GM12864 (cell line): ENCODE results near the gene FGD1.
"Not testable (repeated sequence)": the region's sequence is repeated elsewhere in the genome, so short reads cannot be mapped to it uniquely, and the experiment has no call there.

ENCODE experiments used
- DNase-seq: peaks from one replicate; pipeline ENCODE4 v3.0.0-alpha.2; 2011; ENCODE audit warnings: low read depth
- H3K4me3 ChIP-seq: 2 replicates; pipeline ENCODE4 v1.5.1; 2011; ENCODE audit warnings: mild to moderate bottlenecking, low read depth, low read length, control low read depth
- TF ChIP-seq, protein P1 (sequence below): IDR thresholded peaks from 2 replicates; pipeline ENCODE4 v1.5.1; 2011; ENCODE audit warnings: low read depth, mild to moderate bottlenecking, moderate library complexity, low read length, control low read depth, inconsistent platforms; ENCODE audit errors: missing control alignments

The FGD1 gene

DNA sequence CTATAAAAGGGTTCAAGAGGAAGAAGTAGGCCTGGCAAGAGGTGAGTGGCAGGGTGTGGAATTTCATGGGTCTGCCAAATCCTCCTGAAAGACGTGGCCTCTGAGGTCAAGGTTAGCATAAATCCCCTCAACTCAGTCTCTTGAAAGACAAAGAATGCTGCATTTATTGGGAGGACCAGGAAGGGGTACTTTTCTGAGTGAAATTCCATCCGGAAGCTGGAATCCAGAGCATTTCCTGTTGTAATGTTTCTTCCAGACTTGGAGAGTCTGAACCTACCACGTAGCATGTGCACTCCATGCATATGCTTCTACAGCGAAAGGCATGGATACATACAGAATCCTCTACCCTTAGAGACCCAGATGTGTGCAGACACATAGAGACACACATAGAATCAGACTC, 13.4 kb upstream of the FGD1 start:
- TF ChIP-seq, protein P1, sequence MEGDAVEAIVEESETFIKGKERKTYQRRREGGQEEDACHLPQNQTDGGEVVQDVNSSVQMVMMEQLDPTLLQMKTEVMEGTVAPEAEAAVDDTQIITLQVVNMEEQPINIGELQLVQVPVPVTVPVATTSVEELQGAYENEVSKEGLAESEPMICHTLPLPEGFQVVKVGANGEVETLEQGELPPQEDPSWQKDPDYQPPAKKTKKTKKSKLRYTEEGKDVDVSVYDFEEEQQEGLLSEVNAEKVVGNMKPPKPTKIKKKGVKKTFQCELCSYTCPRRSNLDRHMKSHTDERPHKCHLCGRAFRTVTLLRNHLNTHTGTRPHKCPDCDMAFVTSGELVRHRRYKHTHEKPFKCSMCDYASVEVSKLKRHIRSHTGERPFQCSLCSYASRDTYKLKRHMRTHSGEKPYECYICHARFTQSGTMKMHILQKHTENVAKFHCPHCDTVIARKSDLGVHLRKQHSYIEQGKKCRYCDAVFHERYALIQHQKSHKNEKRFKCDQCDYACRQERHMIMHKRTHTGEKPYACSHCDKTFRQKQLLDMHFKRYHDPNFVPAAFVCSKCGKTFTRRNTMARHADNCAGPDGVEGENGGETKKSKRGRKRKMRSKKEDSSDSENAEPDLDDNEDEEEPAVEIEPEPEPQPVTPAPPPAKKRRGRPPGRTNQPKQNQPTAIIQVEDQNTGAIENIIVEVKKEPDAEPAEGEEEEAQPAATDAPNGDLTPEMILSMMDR, result no peak
- DNase-seq, result no peak
- no peak overlapping the region for H3K4me3 ChIP-seq

DNA sequence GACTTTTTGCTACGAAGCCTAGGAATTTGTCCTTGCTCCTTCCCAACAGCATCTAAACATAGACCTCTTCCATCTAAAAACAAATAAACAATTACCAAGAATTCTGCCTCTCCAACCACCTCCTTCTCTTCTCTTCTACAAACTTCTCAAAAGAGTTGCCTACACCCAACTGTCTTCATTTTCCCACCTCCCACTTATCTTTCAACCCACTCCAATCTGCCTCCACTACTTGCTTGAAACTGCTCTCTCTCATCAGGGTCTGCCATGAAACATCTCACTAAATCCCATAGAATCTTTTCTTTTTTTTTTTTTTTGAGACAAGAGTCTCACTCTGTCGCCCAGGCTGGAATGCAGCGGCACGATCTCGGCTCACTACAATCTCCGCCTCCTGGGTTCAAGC, 902 bp upstream of the FGD1 start:
- TF ChIP-seq, protein P1, result no peak
- no peak for DNase-seq
- no peak overlapping the region for H3K4me3 ChIP-seq

GRCh38 chrX:54496517-54496852, 451 bp upstream of the FGD1 start:
- TF ChIP-seq, protein P1, result no peak
- H3K4me3 ChIP-seq, result no peak overlapping the region
- DNase-seq, result no peak

DNA sequence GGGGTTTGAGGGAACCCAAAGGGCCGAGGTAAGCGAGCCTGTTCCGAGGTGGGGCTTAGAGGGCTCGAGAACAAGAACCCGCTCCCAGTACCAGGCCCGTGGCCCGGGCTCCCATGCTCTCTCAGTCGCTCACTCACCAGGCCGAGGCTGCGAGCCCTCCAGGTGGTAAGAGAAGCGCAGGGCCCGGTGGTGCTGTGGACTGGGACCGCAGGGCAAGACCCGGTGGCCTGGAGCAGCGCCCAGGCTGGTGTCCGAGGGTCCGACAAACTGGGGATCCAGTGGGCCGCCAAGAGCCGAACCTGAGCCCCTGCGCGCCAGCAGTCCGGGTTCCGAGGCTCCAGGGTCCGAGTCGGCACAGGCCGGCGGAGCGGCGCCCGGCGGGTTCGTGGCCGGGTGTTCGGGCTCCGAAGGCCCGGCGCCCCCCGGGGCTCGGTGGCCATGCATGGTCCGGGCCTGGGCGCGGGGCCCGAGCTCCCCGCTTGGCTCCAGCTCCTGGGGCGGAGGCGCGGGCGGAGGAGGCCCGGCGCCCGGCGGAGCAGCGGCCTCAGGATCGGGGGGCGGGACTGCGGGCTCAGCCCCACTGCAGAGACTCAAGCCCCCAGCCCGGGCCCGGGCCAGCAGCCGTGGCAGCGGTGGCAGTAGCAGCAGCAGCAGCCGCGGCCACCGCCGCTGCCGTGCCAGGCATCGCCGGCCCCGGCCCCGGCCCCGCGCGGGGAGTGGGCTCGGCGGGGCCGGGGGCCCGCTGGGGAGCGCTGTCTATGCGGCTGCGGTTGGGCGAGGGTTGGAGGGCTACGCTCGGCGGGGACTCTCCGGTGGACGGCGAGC, 833 bp downstream of the FGD1 start:
- no peak overlapping the region; the same call in 1 of the 2 replicates for H3K4me3 ChIP-seq
- TF ChIP-seq, protein P1, result no peak
- no peak for DNase-seq

DNA sequence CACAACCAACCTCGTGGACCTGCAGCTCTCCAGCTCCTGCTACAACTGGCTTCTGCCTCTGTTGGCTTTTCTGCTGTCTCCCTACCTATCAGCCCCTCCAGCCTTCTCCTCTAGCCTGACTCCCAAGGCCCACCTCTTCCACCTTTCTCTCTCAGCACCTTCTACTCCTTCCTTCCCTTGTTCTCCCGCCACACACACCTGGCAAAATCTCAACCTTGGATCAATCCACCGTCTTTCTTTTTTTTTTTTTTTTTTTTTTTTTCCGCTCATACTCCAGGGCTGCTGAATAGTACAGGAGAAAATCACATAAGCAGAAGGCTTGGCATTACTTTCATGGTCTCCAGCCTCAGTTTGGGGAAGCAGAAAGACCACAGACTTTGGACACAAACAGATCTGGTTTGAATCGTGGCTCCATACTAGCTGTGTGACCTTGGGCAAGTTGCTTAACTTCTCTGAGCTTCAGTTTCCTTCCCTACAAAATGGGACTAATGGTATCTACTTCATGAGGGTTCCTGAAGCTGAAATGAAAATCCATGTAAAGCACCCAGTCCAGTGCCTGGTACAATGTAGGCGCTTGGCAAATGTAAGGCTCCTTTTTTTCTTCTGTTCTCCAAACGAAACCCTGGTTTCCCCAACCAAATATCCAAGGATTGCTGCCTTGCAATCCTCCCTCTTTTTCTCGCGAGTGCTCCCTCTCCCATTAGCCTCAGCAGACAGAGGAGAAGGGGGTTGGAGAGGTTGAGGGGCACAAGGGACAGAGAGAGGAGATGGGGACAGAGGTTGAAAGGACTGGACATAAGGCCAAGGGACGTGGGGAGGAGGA, 1.7 kb downstream of the FGD1 start:
- no peak for DNase-seq
- H3K4me3 ChIP-seq, result no peak overlapping the region
- TF ChIP-seq, protein P1, result no peak

DNA sequence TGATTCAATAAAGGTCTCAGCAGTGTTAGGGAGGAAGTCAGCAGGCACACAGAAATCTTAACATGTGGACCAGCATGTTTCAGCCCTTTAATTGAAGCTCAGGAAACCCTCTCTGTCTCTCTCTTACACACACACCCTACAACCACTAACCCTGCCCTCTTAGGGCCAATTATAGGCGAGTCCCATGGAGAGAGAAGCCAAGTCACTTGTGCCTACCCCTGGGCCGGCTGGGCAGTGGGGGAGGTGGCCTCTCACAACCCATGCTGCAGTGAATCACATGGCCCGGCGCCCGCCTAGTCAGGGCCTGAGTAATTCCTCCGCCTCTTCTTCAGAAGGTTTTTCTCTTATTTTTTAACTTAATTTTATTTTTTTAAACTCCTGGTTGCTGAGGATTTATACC, 3.7 kb downstream of the FGD1 start:
- H3K4me3 ChIP-seq, result no peak overlapping the region
- TF ChIP-seq, protein P1, result no peak
- no peak for DNase-seq

DNA sequence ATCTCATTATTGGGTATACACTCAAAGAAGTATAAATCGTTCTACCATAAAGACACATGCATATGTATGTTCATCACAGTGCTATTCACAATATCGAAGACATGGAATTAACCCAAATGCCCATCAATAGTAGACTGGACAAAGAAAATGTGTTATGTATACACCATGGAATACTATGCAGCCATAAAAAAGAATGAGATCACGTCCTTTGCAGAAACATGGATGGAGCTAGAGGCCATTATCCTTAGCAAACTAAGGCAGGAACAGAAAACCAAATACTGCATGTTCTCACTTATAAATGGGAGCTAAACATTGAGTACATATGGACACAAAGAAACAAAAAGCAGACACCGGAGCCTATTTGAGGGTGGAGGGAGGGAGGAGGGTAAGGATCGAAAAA, 6.2 kb downstream of the FGD1 start:
- not testable (repeated sequence) for DNase-seq, H3K4me3 ChIP-seq
